HL-60 (cell line): ENCODE data around the gene SLC2A8.

Experiments used
- CTCF ChIP-seq: IDR thresholded peaks from one replicate; pipeline ENCODE4 v1.5.1; 2011; ENCODE audit warnings: low read length, control low read depth, inconsistent platforms; ENCODE audit not compliant: insufficient read depth
- POLR2AphosphoS5 ChIP-seq: IDR thresholded peaks from 2 replicates; pipeline ENCODE4 v1.6.1; 2012; ENCODE audit warnings: low read depth

- TF ChIP-seq POLR2AphosphoS5 (no peak), CTCF (no peak)
Measured at GRCh38 chr9:127396253-127396807, 639 bp upstream of the SLC2A8 start.
